NT2/D1 (cell line): ENCODE data around the gene KLHL12.
A peak's percentile ranks its signal among the peaks of the same experiment; 100 is the strongest.

Experiments used
- DNase-seq: peaks from one replicate; pipeline ENCODE4 v3.0.0-alpha.2; 2011; ENCODE audit warnings: low read depth, low spot score
- H3K27me3 ChIP-seq: 2 replicates; pipeline ENCODE4 v1.6.0; 2011; ENCODE audit warnings: mild to moderate bottlenecking; ENCODE audit not compliant: insufficient read length, insufficient read depth
- H3K36me3 ChIP-seq: 2 replicates; pipeline ENCODE4 v1.6.1; 2011; ENCODE audit warnings: mild to moderate bottlenecking, low read length, mixed read lengths; ENCODE audit not compliant: insufficient read depth, insufficient read length
- H3K4me1 ChIP-seq: 2 replicates; pipeline ENCODE4 v1.5.1; 2011; ENCODE audit not compliant: insufficient read depth, insufficient read length
- H3K4me3 ChIP-seq: 2 replicates; pipeline ENCODE4 v1.5.1; 2011; ENCODE audit warnings: low read depth; ENCODE audit not compliant: insufficient read length
- H3K9ac ChIP-seq: 2 replicates; pipeline ENCODE4 v1.6.0; 2011; ENCODE audit warnings: low read depth; ENCODE audit not compliant: insufficient read length
- H3K9me3 ChIP-seq: 2 replicates; pipeline ENCODE4 v1.5.1; 2011; ENCODE audit warnings: mild to moderate bottlenecking, low read length; ENCODE audit not compliant: insufficient read depth
- SUZ12 ChIP-seq: IDR thresholded peaks from 2 replicates; pipeline ENCODE4 v1.6.1; 2011; ENCODE audit not compliant: insufficient read length, insufficient read depth; ENCODE audit errors: extremely low read depth
- YY1 ChIP-seq: IDR thresholded peaks from 2 replicates; pipeline ENCODE4 v1.6.1; 2011; ENCODE audit not compliant: insufficient read length, insufficient read depth
- ZNF274 ChIP-seq: IDR thresholded peaks from 2 replicates; pipeline ENCODE4 v1.6.1; 2011; ENCODE audit warnings: mild to moderate bottlenecking, low read depth, low read length

Gene KLHL12

GRCh38 chr1:202966006-202966898, 39.2 kb upstream of the KLHL12 start:
- TF ChIP-seq SUZ12, result no peak
- no peak for TF ChIP-seq ZNF274
- TF ChIP-seq YY1, result no peak
- H3K9me3 ChIP-seq, result no peaks in the 10 kb centered on the region
- peaks cover 48% of the 10 kb centered on the region for H3K36me3 ChIP-seq
- H3K9ac ChIP-seq, result peak overlapping the region; percentile 88
- peaks cover 5% of the 10 kb centered on the region for H3K27me3 ChIP-seq
- peaks cover 6% of the 10 kb centered on the region for H3K4me1 ChIP-seq
- no peak for DNase-seq
- peak overlapping the region; percentile 91 for H3K4me3 ChIP-seq

DNA sequence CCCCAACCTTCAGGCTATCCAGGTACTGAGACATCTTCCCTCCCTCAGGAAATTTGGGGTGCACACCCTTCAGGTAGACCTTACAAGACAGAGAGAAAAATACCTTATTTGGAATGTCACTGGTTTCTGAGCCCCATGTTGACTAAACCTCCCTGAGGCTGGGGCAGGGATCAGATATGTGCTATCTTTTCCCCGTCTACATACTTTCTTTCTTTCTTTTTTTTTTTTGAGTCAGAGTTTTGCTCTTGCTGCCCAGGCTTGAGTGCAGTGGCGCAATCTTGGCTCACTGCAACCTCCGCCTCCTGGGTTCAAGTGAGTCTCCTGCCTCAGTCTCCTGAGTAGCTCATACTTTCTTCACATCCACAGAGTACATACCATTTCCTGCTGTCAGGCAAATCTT, 38.4 kb upstream of the KLHL12 start:
- H3K9me3 ChIP-seq, result no peaks in the 10 kb centered on the region
- no peak for DNase-seq
- peaks cover 54% of the 10 kb centered on the region for H3K36me3 ChIP-seq
- H3K4me1 ChIP-seq, result peaks cover 6% of the 10 kb centered on the region
- TF ChIP-seq YY1 (no peak), SUZ12 (no peak), ZNF274 (no peak)
- H3K4me3 ChIP-seq, result no peak overlapping the region
- H3K9ac ChIP-seq, result no peak overlapping the region
- peaks cover 5% of the 10 kb centered on the region for H3K27me3 ChIP-seq

- DNase-seq, result no peak
- no peaks in the 10 kb centered on the region for H3K9me3 ChIP-seq
- H3K4me3 ChIP-seq, result no peak overlapping the region
- peaks cover 5% of the 10 kb centered on the region for H3K27me3 ChIP-seq
- TF ChIP-seq SUZ12, result no peak
- TF ChIP-seq ZNF274, result no peak
- no peak for TF ChIP-seq YY1
- H3K4me1 ChIP-seq, result peaks cover 6% of the 10 kb centered on the region
- no peak overlapping the region for H3K9ac ChIP-seq
- H3K36me3 ChIP-seq, result peaks cover 54% of the 10 kb centered on the region
These were observed 37.9 kb upstream of the KLHL12 start for GRCh38 chr1:202964791-202965410.

DNA sequence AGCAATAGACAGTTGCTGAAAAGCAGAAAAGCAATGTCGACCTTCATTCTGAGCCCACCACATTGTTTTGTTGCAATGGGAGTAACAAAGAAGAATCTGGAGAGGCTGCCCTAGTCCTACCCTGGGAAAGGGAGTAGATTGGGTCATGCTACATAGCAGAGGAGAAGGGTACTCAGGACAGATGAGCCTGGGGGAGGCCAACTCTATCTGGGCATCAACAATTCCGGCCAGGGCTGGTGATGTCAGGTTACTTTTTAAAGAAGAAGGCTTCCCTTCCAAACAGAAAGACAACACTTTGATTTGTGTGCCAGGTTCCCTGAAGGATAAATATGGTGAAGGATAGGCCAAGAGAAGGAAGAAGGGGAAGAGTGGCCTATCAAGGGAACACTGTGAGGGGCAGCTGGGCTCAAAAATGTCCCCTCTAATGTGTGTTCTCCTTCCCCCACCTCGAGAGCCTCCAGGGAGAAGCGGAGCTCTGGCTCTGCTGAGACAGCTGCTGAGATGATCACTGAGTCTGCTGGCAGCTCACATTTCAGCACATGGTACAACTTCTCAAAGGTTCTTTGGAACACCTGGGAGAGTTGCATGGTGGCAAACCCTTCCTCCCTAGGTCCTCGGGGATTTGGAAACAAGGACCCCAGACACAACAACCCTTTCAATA, 34.3 kb upstream of the KLHL12 start:
- peaks cover 2% of the 10 kb centered on the region for H3K4me1 ChIP-seq
- no peak overlapping the region for H3K4me3 ChIP-seq
- H3K36me3 ChIP-seq, result peaks cover 57% of the 10 kb centered on the region
- TF ChIP-seq ZNF274 (no peak), SUZ12 (no peak), YY1 (no peak)
- H3K27me3 ChIP-seq, result peaks cover 3% of the 10 kb centered on the region
- H3K9ac ChIP-seq, result no peak overlapping the region
- H3K9me3 ChIP-seq, result no peaks in the 10 kb centered on the region
- no peak for DNase-seq

GRCh38 chr1:202959276-202959620, 32.2 kb upstream of the KLHL12 start:
- no peaks in the 10 kb centered on the region for H3K4me1 ChIP-seq
- no peaks in the 10 kb centered on the region for H3K9me3 ChIP-seq
- peaks cover 3% of the 10 kb centered on the region for H3K27me3 ChIP-seq
- no peak overlapping the region for H3K4me3 ChIP-seq
- H3K36me3 ChIP-seq, result peaks cover 57% of the 10 kb centered on the region
- DNase-seq, result no peak
- no peak for TF ChIP-seq SUZ12
- TF ChIP-seq YY1, result no peak
- TF ChIP-seq ZNF274, result no peak
- no peak overlapping the region for H3K9ac ChIP-seq

GRCh38 chr1:202958544-202959275, 31.7 kb upstream of the KLHL12 start:
- TF ChIP-seq SUZ12, result no peak
- no peak for TF ChIP-seq ZNF274
- TF ChIP-seq YY1, result no peak
- H3K4me1 ChIP-seq, result no peaks in the 10 kb centered on the region
- H3K4me3 ChIP-seq, result peak overlapping the region; percentile 65
- no peaks in the 10 kb centered on the region for H3K9me3 ChIP-seq
- peak overlapping the region; percentile 87 for H3K9ac ChIP-seq
- no peak for DNase-seq
- H3K36me3 ChIP-seq, result peaks cover 58% of the 10 kb centered on the region
- peaks cover 3% of the 10 kb centered on the region for H3K27me3 ChIP-seq
